Epidermal melanocyte (primary cell): ENCODE measurements around the gene RBP3.
A peak's percentile ranks its signal among the peaks of the same experiment; 100 is the strongest.

Experiments
- DNase-seq: peaks from one replicate; pipeline ENCODE4 v3.0.0; 2011; ENCODE audit warnings: low spot score; ENCODE audit not compliant: insufficient read length

Gene RBP3

GRCh38 chr10:47357131-47357582, 9.0 kb downstream of the RBP3 start:
- no peak for DNase-seq

GRCh38 chr10:47357911-47358310, 9.7 kb downstream of the RBP3 start:
- DNase-seq: no peak

GRCh38 chr10:47358457-47358856, 10.3 kb downstream of the RBP3 start:
- DNase-seq: no peak

- DNase-seq: no peak
These were observed 10.9 kb downstream of the RBP3 start for GRCh38 chr10:47359101-47359500.

- DNase-seq: no peak
These were observed 11.7 kb downstream of the RBP3 start for GRCh38 chr10:47359626-47360418.

- DNase-seq: no peak
These were observed 12.4 kb downstream of the RBP3 start for GRCh38 chr10:47360419-47361040.

- no peak for DNase-seq
These were observed 13.1 kb downstream of the RBP3 start for GRCh38 chr10:47361293-47361692.

- DNase-seq: no peak
These were observed 14.0 kb downstream of the RBP3 start for GRCh38 chr10:47362199-47362598.

GRCh38 chr10:47363781-47364180, 15.6 kb downstream of the RBP3 start:
- DNase-seq: no peak

GRCh38 chr10:47364366-47364765, 16.2 kb downstream of the RBP3 start:
- DNase-seq: no peak

GRCh38 chr10:47364911-47365310, 16.7 kb downstream of the RBP3 start:
- DNase-seq: no peak

GRCh38 chr10:47365431-47366180, 17.4 kb downstream of the RBP3 start:
- DNase-seq: no peak

GRCh38 chr10:47366181-47366631, 18.0 kb downstream of the RBP3 start:
- DNase-seq: no peak

- DNase-seq: no peak
These were observed 18.7 kb downstream of the RBP3 start for GRCh38 chr10:47366731-47367460.

- no peak for DNase-seq
These were observed 19.5 kb downstream of the RBP3 start for GRCh38 chr10:47367646-47368045.

GRCh38 chr10:47368431-47369180, 20.4 kb downstream of the RBP3 start:
- no peak for DNase-seq

GRCh38 chr10:47369251-47369894, 21.2 kb downstream of the RBP3 start:
- no peak for DNase-seq

GRCh38 chr10:47370015-47370767, 22.0 kb downstream of the RBP3 start:
- DNase-seq: peak; percentile 12

GRCh38 chr10:47370878-47371277, 22.7 kb downstream of the RBP3 start:
- DNase-seq: peak; percentile 10
